NB4 (cell line): ENCODE data around the gene ZBTB7C.

Source experiments
- MYC ChIP-seq: IDR thresholded peaks from 2 replicates; pipeline ENCODE4 v1.6.1; 2011; ENCODE audit warnings: low read depth, low read length
- POLR2A ChIP-seq: IDR thresholded peaks from 2 replicates; pipeline ENCODE4 v1.6.1; 2011; ENCODE audit warnings: mild to moderate bottlenecking; ENCODE audit not compliant: insufficient read length; ENCODE audit errors: extremely low read depth
- TF ChIP-seq, protein P1 (sequence below): IDR thresholded peaks from one replicate; pipeline ENCODE4 v1.5.1; 2012; ENCODE audit warnings: low read depth, low read length
- TF ChIP-seq, protein P2 (sequence below): IDR thresholded peaks from 2 replicates; pipeline ENCODE4 v1.6.1; 2011; ENCODE audit warnings: low read depth, low read length

DNA sequence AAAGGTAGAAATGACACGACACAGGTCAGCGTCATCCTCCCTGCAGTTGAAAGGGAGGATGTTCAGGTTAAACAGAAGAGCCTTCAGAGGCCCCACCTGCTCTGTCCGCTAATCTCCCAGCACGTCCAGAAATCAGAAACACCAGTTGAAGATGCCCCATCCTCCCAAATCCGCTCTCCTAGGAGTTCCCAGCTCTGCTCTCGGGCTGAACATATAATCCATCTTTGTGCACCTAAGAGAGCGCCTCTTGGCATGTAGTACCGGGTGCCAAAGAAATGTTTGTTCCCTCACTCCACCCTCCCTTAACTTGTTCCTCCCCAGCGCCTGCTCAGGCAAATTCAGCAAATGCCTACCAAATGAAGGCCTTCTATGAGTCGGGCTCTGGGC lies 333.5 kb downstream of the ZBTB7C start:
- TF ChIP-seq, protein P1, sequence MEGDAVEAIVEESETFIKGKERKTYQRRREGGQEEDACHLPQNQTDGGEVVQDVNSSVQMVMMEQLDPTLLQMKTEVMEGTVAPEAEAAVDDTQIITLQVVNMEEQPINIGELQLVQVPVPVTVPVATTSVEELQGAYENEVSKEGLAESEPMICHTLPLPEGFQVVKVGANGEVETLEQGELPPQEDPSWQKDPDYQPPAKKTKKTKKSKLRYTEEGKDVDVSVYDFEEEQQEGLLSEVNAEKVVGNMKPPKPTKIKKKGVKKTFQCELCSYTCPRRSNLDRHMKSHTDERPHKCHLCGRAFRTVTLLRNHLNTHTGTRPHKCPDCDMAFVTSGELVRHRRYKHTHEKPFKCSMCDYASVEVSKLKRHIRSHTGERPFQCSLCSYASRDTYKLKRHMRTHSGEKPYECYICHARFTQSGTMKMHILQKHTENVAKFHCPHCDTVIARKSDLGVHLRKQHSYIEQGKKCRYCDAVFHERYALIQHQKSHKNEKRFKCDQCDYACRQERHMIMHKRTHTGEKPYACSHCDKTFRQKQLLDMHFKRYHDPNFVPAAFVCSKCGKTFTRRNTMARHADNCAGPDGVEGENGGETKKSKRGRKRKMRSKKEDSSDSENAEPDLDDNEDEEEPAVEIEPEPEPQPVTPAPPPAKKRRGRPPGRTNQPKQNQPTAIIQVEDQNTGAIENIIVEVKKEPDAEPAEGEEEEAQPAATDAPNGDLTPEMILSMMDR: no peak
- TF ChIP-seq, protein P2, sequence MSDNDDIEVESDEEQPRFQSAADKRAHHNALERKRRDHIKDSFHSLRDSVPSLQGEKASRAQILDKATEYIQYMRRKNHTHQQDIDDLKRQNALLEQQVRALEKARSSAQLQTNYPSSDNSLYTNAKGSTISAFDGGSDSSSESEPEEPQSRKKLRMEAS: no peak
- TF ChIP-seq POLR2A (no peak), MYC (no peak)
